GM18511 (cell line): Measurements from ENCODE around the gene SNAPC2.
A peak's percentile ranks its signal among the peaks of the same experiment; 100 is the strongest.
"Not testable (repeated sequence)": the region's sequence is repeated elsewhere in the genome, so short reads cannot be mapped to it uniquely, and the experiment has no call there.

Experiments
- ATAC-seq: cut with Tn5 transposase; IDR thresholded peaks from one replicate; pipeline ENCODE4 v1.9.1; 2021; ENCODE audit warnings: mild to moderate bottlenecking, moderate library complexity; ENCODE audit not compliant: unreplicated experiment

Gene SNAPC2

DNA sequence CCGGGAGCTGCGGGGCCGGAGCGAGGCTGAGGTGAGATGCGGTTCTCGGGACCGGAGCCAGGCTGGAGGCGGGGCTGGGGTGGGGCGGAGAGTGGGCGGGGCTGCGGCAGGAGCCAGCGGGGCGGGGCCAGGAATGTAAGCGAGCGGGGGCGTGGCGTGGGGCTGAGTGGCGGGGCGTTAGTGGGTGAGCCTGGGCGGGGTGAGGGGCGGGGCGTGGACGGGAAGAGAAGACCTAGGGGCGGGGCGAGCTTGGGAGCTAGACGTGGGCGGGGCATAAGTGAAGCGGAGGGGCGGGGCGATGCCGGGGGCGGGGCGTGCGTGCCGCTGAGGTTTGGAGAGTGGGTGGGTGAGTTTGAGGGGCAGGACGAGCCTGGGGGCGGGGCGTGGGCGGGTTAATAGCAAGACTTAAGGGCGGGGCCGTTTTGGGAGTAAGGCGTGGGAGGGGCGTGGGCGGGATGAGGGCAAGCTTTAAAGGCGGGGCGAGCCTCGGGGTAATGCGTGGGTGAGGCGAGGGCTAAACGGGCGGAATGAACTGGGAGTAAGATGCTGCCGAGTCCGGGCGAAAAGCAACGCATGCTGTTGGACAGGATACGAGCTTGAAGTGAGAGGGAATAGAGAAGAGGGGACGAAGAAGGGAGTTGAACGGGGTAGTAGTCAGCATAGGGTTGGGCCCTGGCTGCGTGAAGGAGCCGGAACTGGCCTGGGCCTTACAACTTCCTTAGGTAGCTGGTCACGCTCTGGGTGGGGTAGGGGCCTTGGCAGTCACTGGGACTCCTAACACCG is 572 bp downstream of the SNAPC2 start:
- peak; percentile 39 for ATAC-seq

DNA sequence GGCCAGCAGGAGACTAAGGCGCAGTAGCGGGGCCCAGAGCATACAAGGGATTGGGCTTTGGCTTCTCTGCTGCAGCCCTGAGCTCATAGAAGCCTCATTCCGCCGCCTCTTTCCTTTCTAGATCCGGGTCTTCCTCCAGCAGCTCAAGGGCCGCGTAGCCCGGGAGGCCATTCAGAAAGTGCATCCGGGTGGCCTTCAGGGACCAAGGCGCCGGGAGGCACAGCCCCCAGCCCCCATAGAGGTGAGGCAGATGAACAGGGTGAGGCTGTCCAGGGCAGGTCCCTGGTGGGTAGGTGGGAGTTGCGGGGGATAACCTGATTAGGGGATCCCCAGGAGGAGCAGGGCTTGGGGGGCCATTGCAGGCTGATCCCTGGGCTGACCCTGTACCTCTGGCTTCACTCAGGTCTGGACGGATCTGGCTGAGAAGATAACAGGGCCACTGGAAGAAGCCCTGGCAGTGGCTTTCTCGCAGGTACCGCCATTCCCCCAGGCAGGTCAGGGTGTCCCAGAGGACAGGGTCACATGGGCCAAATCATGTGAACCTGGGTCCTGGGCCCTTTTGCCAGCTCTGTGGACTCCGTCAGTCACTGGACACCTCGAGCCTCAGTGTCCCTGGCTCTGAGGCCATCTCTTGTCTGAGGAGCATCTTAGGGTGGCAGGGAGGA is 1.3 kb downstream of the SNAPC2 start:
- ATAC-seq: no peak

DNA sequence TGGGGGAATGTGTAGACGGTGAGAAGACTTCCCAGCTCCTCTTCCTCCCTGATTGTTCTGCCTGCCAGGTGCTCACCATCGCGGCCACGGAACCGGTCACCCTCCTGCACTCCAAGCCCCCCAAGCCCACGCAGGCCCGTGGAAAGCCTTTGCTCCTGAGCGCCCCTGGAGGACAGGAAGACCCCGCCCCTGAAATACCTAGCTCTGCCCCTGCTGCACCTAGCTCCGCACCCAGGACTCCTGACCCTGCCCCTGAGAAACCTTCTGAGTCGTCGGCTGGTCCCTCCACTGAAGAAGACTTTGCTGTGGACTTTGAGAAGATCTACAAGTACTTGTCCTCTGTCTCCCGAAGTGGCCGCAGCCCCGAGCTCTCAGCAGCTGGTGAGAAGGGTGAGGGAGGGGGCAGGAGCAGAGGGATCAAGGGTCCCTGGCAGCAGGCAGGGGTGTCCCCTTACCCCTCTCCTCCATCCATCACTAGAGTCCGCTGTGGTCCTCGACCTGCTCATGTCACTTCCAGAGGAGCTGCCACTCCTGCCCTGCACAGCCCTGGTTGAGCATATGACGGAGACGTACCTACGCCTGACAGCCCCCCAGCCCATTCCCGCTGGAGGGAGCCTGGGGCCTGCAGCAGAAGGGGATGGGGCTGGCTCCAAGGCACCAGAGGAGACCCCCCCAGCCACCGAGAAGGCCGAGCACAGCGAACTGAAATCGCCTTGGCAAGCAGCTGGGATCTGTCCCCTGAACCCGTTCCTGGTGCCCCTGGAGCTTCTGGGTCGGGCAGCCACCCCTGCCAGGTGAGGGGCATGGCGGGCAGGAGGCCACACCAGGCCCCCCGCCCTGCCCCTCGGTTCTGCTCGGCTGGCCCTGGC is 2.1 kb downstream of the SNAPC2 start:
- ATAC-seq: no peak

DNA sequence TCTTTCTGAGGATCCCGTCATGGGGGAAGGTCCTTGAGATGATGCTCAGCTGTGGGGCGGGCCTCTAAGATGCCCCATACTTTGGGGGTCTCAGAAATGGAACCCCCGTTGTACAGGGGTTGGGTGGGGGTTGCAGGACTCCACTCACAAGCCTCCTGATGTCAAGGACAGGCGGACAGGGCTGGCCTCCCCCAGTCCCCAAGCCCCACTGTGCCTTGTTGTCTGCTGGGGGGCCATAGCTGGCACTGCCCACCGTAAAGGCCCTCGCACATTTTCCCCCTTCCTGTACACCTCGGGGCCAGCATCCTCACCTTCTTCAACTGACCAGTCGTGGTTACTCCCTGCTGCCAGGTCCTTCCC is 2.7 kb downstream of the SNAPC2 start:
- ATAC-seq: no peak

DNA sequence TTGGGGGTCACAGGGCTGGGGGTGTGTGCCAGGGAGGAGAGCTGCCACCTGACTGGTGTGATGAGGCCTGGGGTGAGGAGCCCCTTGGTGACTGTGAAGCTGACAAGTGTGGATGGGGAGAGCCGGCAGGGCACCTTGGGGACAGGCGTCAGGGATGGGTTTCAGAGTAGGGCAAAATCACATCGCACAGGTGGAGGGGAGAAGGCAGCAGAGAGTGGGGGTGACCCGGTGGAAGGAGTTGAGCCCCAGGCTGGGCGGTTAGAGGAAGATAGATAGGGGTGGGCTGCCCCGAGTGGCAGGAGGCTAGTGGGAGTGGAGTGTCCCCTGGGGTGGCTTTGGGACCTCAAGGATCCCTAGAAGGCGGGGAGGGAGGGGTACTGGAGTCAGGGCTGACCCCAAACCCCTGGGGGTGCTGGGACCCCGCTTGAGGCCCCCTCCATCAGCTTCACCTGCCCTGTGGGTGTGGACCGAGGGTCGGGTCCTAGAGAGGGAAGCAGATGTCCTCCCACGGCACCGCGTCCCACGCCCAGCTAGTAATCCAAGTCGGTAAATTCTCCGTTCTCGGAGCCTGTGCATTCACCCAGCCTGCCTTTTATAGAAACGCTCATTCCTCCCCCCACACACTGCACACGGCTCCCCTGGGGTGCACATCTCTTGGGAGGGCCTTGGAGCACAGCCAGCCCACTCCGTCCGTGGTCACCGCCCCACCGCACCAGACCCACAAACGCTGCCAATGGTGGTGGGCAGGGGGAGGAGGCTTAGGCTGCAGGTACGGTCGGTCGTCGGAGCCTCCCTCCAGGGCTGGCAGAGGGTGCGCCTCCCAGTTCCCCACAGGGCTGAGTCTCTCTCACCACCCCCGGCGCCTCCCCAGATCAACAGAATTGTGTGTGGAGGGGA is 3.4 kb downstream of the SNAPC2 start:
- no peak for ATAC-seq

DNA sequence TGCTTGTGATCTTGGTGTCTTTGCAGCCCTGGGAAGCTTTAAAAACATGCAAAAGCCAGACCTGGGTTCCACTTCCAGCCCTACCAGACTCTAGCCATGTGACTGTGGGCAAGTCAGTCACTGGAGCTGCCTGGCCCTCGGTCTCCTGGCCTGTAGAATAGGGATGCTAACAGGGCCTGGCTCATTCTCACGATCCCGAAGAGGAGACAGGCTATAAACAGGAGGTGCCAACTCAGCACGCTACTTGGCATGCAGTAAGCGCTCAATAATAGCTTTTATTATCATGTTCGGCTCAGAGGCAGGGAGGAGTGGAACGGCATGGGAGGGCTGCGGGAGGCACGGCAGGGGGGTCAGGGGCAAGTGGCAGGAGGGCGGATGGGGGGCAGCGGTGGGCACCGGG is 4.1 kb downstream of the SNAPC2 start:
- ATAC-seq: no peak

DNA sequence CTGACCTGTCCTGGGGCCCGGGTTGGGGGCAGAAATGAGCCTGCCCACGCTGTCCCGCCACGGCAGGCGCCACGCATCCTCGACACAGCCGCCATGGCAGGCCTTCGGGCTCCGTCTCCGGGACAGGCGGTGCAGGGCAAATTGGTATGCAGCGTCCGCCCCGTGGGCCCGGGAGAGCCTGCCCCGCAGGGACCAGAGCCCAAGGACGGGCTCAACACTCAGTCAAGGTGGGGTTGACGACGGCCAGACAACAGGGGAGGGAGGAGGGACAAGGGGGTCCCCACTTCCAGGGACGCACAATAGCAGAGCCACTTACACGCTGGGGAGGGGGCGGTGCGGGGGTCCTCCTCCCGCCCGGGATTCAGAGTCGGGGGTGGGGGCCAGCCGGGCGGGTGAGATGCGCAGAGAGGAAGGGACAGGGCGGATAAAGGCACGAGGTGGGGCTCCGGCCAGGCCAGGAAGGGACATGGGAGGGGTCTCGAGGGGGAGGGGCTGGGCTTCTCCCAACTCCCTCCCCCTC is 4.6 kb downstream of the SNAPC2 start:
- no peak for ATAC-seq

DNA sequence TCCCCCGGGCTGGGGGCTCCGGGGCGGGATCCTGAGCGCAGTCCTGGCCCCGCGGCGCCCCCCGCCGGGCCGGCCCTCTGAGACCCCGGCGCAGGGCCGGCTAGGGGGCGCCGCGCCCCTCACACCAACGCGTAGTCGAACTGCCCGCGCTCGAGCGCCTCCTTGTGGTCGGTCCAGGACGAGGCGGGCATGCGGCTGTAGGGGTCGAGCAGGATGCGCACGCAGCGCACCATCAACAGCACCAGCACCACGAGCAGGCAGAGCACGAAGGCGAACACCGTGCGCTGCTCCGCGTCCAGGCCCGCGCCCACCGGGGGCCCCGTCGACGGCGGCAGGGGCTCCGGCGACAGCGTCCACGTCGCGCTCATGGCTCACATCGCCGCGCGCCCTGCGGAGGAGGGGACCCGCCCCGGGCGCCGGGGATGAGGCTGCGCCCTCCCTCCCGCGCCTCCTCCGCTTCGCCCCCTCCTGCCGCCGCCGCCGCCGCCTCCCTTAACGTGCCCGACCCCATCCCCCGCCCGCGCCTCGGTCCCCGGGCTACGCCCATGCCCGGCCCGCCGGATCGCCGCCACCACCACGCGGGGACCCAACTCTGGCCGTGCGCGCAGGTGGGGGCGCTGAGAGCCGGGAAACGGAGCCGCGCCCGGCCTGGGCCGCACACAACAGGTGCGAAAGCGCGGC is 5.2 kb downstream of the SNAPC2 start:
- ATAC-seq: no peak

DNA sequence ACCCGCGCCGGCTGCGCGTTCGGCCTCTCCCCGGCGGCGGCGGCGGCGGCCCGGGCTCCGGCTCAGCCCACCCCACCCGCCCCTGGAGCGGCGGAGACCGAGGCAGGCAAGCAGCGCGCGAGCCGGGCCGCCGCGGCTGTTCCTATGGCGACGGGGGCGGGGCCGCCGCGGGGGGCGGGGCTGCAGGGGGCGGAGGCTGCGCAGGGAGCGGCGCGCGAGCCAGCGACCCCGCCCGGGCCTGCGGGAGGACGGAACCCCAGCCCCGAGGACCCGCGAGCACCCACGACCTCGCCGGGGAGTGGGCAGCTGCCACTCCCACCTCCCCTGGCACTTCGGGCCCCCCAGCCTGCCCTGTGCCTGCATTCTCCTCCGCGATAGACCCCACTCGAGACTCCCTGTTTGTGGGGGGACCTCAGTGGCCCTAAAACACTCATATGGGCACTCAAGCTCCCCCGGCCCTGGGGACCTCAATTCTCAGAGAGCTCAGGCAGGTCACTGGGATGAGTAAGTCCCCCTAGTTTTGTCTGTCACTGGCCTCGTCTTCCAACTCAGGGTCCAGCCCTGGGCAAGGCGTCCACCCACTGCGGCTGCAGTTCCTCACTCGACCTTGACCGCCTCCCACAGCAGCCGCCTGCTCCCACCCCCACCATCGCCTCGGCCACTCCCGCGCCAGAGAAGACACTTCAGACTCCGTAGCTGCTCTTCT is 6.0 kb downstream of the SNAPC2 start, which contains the start of gene CTXN1:
CTXN1 (minus strand) TSS at position 115 of the 706 bp plus-strand sequence. CDS start 597 bp downstream, outside the sequence.
- no peak for ATAC-seq

DNA sequence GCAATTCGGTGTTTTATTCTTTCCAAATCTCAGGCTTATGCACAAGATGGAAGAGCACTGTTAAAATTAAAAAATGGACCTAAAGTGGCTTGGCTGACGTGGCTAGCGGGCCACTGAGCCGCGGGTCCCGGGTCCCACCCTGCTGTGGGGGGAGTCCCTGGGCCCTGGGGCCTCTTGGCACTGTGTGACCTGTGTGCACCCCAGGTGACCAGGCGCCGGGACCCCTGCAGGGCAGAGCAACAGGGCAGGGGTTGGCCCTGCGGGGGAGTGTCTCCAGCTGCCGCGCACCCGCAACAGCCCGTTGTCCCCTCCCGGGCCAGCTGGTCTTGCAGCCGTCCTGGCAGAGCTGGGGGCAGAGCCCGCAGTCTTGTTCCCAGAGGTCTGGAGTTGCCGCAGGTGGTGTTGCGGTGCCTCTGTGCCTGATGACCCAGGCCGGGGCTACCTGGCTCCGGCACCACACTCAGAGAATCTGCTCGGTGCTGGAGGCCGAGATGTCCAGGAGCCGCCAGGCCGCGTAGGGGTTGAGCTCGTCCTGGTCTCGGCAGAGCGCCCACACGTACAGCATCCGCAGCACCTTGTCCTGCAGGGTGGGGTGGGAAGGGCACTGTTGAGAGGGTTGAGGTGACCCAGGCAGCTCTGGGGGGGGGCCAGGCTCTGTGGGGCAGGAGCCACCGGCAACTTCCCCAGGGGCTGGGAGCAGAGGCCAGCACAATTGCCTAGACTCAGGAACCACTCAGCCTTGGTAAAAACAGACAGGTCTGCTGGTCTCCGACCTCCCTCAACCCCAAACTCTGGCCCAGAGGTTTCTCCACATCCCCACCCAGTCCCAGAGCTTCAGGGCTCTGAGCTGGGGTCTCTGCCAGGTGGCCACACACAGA is 6.8 kb downstream of the SNAPC2 start:
- ATAC-seq: no peak

DNA sequence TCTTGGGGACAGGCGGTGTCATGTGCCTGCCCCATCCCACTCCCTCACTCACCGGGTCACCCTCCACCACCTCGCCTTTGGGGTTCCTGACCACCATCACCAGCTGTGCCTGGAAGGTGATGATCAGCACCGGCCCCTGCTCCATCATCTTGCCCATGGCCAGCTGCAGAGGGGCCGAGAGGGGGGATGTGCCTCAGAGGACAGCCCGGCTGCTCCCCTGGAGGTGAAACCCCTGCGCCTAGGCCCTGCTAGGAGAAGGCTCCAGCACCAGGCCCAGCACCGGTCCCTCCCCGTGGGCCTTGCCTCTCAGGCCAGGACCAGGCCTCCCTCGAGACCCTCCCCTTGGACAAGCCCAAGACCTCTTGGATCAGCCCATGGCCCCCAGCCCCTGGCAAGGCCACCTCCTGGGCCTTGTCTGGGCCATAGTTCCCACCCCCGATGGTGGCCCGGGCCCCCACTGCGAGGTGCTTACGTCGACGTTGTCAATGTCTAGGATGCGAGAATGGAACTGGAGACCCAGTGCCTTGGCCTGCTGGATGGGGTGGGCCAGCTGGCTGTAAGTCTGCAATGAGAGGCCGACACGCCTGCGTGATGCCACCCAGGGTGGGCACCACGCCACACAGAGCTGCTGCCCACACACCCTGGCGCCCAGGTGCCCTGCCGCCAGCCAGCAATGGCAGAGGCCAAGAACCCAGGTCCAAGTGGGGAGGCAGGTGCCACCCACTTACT is 7.6 kb downstream of the SNAPC2 start:
- ATAC-seq: no peak

DNA sequence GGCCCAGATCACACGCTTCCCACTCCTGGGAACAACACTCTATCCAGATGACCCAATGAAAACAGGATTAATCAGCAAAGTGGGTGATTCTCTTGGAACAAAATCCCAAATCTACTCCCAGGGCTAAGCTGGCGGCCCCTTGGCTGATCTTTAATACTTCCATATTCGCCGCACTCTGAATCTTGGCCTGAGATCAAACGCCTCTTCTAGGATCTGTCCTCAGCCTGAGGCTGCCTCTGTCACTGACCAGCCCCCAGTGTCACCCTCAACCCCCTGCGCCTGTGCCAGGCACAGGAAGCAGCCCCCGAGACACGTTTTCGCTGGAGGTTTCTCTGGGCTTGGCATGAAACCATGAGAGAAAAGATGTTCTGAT is 8.2 kb downstream of the SNAPC2 start:
- no peak for ATAC-seq

DNA sequence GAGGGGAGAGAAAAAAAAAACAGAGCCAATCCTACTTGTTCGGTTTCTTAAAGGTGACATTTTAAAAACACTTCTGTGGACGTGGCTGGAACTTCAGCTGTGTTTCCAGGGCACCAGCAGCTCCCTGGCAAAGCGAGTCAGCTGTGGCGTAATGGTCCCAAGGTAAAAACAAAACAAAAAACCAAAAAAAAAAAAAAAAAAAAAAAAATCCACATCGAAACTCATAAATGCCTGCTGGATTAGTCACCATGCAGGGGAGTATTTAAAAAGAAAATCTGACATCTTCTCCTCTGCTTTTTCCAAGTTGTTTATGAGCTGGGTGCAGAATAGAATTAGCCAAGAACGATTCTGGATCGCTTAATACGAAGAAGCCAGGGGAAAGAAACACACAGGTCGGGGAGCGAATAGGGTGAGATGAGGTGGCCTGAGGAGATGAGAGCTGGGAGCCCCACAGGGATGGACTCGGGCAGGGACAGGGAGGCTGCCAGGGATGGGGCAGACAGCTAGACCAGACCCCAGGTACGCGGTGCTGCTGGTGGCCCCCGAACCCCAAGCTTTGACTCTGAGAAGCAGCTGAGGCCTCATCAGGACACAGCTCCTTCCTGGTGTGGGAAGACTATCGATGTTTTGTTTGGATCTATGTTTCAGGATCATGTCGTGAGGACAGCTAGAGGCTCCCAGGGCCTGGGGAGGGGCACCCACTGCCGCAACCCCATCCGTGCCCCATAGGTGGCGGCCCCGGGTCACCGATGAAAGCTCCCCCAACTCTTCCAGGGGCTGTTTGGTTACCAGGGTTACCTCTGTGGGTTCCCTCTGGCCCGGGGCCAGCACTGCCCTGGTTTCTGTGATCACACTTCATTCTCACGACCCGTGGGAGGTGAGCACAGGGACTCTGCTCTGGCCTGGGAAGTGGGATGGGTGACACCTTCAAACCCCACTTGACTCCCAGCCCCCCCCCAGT is 8.9 kb downstream of the SNAPC2 start:
- no peak for ATAC-seq

DNA sequence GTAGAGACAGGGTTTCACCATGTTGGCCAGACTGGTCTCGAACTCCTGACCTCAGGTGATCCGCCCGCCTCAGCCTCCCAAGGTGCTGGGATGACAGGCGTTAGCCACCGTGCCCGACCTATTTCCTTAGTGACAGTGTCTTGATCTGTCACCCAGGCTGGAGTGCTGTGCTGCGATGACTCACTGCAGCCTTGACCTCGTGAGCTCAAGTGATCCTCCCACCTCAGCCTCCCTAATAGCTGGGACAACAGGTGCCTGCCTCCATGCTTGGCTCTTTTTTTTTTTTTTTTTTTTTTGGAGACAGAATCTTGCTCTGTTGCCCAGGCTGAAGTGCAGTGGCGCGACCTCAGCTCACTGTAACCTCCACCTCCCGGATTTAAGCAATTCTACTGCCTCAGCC is 9.9 kb downstream of the SNAPC2 start:
- ATAC-seq: not testable (repeated sequence)

DNA sequence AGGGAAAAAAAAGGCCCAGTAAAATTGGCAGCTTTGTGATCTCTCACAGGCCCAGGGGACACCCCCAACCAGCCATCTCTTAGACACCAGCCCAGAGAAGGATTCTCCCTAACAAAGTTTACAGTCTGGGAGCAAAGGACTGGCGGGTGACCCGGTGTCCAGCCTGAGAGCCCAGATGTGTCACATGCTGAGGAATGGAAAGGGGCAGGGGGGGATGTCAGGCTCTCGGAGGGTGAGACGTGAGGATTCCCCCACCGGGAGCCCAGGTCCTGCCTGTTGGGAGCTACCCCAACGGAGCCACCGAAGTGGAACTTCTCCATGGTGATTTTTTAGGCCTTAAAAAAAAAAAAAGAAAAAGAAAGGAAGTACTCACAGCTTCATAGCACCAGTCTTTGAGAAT is 10.6 kb downstream of the SNAPC2 start:
- no peak for ATAC-seq
